Fibroblast of the aortic adventitia (primary cell): ENCODE results near the gene ERFL. TPM values are rescaled to one million over a fixed set of nuclear protein-coding genes. Genes with fewer than 3 reads are reported as not detected.
A peak's percentile ranks its signal among the peaks of the same experiment; 100 is the strongest.

Experiments
- DNase-seq: peaks from one replicate; pipeline ENCODE4 v3.0.0-alpha.2; 2010; ENCODE audit warnings: low read depth
- H3K4me3 ChIP-seq: 2 replicates; pipeline ENCODE4 v1.5.1; 2011; ENCODE audit warnings: low read depth, mild to moderate bottlenecking, control low read depth, low read length, moderate library complexity
- CTCF ChIP-seq: IDR thresholded peaks from 2 replicates; pipeline ENCODE4 v1.5.1; 2011; ENCODE audit warnings: mild to moderate bottlenecking, low read length, control low read depth, inconsistent platforms; ENCODE audit not compliant: insufficient read depth
- total RNA-seq: library from RNA; depleted of rRNA; stranded (reverse); fragments of >200 nt; gene quantifications from 2 replicates; pipeline ENCODE4 v1.2.3, GENCODE V29; 2012; ENCODE audit warnings: low replicate concordance

Gene ERFL
- total RNA-seq, 1 donor: not detected

- TF ChIP-seq CTCF: no peak
- DNase-seq: no peak
- H3K4me3 ChIP-seq: no peak overlapping the region
These were observed 39.0 kb upstream of the ERFL start for GRCh38 chr19:41967054-41967783.

DNA sequence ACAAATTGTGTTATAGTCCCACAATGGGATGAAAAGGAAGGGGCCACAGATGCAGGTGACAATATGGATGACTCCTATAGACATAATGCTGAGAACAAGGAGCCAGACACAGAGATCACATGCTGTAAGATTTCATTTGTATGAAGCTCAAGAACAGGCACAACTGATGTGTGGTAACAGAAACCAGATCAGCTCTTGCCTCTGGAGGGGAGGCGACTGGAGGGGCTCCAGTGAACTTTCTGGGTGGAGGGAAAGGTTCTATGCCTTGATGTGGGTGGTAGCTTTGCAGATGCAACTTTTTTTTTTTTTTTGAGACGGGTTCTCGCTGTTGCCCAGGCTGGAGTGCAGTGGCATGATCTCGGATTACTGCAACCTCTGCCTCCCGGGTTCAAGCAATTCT lies 36.9 kb upstream of the ERFL start:
- DNase-seq: no peak
- H3K4me3 ChIP-seq: no peak overlapping the region
- TF ChIP-seq CTCF: no peak

DNA sequence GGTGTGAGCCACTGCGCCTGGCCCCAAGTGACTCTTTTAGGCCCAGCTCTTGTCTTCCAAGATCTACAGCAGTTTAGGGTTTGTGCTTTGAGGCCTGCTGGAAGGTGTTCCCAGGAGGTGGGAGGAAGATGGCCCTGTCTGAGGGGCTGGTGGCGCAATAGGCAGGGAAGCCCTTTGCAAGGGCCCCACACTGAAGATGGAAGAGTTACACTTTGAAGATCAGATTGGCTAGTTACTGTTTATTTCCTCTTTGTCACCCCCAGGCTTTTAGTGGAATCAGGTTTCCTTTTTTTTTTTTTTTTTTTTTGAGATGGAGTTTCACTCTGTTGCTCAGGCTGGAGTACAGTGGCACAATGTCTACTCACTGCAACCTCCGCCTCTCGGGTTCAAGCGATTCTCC lies 32.7 kb upstream of the ERFL start:
- DNase-seq: no peak
- no peak for TF ChIP-seq CTCF
- no peak overlapping the region for H3K4me3 ChIP-seq

GRCh38 chr19:41959056-41960053 lies 31.1 kb upstream of the ERFL start, which contains the start of gene RABAC1:
TSS of gene RABAC1 (minus strand) at chr19:41959321. CDS start at chr19:41959292, 29 bp downstream.
- H3K4me3 ChIP-seq: peak within 1 kb of the TSS; percentile 94
- TF ChIP-seq CTCF: peak; percentile 40
- DNase-seq: peak; percentile 89

DNA sequence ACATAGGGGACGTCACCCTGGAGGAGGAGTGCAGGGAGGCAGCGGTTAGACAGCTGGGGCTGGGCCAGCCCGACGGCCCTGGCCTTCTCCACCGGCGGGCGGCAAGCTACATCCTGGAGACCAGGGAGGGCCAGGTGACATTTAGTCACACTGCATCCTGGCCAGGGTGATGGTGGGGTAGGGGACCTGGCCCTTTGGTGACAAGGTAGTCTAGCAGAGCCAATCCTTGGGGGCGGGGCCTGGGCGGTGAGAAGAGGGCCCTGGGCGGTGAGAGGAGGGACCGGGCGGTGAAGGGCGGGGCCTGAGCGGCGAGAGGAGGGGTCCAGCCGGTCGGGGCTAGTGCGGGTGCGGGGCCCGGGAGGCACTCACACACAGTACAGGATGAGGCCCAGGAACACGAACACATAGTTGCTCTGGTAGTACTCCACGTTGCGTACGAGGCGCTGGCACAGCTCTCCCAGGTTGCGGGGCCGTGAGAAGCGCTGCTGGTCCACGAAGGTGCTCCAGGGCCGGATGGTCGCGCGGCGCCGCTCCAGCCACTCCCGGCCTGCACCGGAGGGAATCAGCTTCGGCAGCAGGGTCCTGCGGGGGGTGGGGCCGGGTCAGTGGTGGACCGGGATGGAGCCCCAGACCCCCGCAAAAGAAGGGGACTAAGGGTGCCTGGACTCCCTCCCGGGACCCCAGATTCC lies 30.3 kb upstream of the ERFL start:
- H3K4me3 ChIP-seq: peak overlapping the region; percentile 94
- DNase-seq: peak; percentile 53
- TF ChIP-seq CTCF: no peak

GRCh38 chr19:41957838-41958366 lies 29.7 kb upstream of the ERFL start:
- peak; percentile 82 for DNase-seq
- H3K4me3 ChIP-seq: peak overlapping the region; percentile 94
- TF ChIP-seq CTCF: peak; percentile 88
